GM19025 (cell line): ENCODE measurements around the gene SH2D3C.

Source experiments
- ATAC-seq: cut with Tn5 transposase; IDR thresholded peaks from one replicate; pipeline ENCODE4 v1.9.1; 2021; ENCODE audit warnings: mild to moderate bottlenecking, low read depth, moderate library complexity; ENCODE audit not compliant: unreplicated experiment

SH2D3C gene, protein sequence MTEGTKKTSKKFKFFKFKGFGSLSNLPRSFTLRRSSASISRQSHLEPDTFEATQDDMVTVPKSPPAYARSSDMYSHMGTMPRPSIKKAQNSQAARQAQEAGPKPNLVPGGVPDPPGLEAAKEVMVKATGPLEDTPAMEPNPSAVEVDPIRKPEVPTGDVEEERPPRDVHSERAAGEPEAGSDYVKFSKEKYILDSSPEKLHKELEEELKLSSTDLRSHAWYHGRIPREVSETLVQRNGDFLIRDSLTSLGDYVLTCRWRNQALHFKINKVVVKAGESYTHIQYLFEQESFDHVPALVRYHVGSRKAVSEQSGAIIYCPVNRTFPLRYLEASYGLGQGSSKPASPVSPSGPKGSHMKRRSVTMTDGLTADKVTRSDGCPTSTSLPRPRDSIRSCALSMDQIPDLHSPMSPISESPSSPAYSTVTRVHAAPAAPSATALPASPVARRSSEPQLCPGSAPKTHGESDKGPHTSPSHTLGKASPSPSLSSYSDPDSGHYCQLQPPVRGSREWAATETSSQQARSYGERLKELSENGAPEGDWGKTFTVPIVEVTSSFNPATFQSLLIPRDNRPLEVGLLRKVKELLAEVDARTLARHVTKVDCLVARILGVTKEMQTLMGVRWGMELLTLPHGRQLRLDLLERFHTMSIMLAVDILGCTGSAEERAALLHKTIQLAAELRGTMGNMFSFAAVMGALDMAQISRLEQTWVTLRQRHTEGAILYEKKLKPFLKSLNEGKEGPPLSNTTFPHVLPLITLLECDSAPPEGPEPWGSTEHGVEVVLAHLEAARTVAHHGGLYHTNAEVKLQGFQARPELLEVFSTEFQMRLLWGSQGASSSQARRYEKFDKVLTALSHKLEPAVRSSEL

DNA sequence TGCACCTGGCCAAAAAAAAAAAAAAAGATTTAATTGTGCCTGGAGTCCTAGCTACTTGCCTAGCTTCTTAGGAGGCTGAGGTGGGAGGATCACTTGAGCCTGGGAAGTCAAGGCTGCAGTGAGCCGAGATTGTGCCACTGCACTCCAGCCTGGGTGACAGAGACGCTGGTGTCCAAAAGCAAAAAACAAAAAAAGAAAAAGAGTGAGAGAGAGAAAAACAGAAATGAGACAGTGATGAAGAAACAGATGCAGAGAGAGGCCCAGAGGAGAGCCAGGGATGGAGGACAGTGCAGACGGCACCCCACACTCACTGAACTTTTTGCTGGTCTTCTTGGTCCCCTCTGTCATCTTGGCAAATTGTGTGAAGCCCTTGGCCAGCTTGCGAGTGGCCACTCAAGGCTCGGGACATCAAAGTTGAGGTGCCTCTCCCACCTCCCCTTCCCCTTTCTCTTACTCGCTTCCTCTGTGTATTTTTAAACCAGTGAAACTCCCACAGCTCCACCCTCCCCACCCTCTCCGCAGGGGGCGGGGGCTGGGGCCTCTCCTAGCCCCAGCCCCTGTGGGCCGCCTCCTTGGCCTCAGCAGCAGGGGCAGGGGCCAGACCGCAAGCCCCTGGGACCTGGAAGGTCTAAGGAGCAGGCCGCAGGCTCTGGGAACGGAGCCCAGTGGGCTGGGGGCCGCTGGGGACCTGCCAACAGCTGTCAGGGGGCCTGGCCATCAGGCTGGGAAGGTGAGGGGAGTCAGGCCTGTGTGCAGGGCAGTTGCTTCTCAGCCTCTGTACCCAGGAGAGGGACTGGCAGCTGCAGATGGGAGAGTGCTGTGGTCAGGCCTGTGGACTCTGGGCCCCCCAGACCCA lies at the start of gene SH2D3C:
TSS of gene SH2D3C (minus strand) at position 387 of the 856 bp plus-strand sequence. CDS start at position 348, 39 bp downstream.
- ATAC-seq = peak; percentile 26

DNA sequence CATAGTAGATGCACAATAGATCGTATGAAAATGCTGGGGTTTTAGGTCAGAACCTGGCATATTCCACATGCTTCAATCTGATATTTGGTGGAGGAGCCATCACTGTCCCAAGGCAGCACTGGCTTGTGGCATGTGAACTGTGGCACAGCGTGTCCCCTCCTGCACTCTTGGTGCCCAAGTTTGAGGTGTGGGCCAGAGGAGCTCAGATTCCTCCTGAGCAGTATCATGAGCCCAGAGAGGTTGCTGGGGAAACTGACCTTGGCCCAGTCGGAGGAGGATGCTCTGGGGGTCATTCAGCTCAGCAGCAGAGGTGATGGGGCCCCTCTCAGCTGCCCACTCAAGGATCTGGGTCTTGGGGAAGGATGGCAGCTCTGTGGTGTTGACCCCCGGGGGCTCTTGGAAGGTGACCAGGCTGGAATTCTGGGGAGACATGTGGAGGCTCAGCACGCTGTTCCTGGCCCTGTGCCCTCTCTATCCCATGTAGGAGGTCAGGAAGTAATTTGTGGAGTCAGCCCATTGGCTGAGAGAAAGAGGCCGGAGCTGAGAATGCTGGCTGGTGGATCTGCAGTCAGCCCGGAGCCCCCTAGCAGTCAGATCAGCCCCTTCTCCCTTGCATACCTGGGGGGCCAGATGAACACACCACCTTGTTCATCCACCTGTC lies 47.9 kb upstream of the SH2D3C start:
- ATAC-seq = no peak

DNA sequence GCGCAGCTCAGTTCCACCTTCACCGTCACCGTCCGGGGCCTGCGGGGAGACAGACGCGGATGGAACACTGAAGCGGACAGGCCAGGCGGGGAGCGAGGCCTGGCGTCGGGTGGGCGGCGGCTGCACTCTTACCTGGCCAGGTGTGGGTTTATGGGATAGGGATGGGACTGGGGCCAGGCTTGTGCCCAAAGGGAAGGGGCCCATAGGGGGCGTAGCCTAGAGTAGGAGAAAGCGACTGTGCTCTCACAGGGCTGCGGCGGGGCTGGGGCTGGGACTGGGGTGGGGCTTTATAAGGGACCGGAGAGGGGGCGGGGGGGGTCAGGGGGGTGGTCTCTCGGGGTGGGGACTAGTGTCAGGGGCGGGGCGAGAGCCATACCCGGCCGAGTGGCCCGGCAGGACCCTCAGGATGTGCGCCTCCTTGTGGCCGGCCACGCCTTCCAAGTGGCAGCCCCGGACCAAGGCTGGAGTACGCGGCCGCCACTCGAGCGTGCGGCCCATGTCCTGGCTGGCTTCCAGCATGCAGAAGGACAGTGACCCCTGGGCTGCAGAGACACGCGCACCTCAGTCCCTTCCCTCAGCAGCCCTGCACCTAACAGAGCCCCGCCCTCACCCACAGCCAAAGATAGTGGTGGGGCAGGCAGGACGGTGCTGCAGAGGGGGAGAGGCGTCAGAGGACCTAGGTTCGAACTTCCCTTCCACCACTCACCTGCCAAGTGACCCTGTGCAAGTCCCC lies 47.0 kb upstream of the SH2D3C start:
- ATAC-seq = no peak

DNA sequence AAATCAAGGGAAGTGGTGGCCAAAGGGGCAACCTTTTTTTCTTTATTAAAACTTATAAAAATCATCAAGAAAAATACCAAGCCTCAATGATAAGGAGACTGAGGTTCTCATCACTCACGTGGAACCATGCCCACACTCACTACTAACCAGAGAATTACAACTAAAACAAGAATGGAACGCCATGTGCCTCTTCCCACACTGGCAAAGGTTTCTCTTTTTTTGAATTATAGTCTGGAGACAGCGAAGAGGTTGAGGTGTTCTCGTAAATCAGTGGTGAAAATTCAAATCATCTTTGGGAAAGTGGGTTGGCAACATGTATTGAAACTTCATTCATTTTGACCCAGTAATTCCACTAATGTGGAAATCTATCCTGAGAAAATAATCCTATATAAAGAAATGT lies 43.6 kb upstream of the SH2D3C start:
- ATAC-seq = no peak

DNA sequence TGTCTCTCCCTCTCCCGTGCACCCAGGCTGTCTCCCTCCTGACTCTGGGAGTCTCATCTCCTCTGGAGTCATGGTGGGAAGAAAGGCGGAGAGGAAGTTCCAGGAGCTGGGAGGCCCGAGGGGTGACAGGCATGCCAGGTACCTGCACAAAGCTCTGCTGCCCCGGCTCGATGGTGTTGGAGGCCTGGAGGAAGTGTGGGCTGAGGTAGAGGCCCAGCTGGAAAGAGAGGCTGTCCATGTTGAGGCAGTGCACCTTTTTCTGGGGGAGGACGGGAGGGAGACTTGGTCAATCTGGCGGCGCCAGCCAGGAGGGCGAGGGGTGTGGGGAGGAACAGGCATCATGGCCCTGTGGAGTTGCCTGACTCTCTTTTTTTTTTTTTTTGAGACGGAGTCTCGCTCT lies 40.1 kb upstream of the SH2D3C start:
- no peak for ATAC-seq

DNA sequence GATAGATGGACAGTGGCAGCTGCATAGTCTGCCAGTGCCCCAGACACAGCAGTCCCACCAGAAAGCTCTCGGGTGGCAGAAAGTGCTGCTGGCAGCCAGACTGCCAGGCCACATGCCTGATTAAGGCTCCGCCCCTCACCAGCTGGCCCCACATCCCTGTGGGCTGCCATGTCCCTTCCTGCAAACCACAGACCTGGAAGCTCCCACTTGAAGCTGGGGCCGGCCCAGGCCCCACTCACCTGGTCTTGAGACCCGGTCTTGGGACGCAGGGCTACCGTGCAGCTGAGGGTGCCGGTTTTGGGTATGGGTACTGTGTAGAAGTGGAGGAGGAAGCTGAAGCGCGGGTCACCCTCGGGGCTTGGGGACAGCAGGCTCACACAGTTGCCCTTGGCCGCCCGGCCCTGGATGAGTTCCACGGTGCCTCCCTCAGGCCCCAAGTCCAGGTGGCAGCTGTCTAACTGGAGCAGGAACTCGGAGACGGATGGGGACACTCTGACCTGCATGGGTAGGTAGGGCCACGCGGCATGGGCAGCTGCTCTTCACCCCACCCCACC lies 39.5 kb upstream of the SH2D3C start:
- ATAC-seq = no peak

DNA sequence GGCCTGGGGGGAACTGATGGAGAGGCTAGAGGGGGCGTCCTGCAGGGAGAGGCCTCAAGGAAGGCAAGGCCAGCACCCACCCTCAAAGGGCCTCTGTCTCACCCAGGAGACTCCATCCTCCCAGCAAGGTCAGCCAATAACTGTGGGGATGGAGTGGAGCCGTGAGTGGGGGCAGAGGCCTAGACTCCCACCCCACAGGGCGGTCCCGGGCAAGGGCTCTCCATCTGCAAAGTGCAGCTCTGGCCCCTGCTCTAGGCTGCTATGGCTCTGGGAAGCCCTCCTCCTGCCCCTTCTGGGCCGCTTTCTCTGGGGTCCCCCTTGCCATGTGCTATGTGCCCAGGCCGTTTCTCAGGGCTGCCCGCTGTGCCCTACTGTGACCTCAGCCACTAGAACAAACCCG lies 38.3 kb upstream of the SH2D3C start:
- no peak for ATAC-seq

DNA sequence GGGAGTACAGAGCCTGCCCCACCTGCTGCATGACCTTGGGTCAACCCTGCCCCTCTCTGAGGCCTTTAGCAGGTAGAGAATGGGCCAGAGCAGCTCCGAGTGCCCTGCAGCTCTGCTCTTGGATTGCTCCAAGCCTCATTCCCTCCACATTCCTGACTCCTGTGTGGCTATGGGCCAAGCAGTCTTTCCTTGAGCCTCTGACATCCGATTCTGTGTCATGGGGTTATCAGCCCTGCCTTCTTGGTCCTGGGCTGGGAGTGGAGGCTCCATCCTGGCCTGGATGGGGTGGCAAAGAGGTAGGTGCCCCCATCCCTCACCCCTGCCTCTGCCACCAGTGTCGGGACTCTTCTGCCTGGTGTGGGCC lies 37.9 kb upstream of the SH2D3C start:
- ATAC-seq = no peak

DNA sequence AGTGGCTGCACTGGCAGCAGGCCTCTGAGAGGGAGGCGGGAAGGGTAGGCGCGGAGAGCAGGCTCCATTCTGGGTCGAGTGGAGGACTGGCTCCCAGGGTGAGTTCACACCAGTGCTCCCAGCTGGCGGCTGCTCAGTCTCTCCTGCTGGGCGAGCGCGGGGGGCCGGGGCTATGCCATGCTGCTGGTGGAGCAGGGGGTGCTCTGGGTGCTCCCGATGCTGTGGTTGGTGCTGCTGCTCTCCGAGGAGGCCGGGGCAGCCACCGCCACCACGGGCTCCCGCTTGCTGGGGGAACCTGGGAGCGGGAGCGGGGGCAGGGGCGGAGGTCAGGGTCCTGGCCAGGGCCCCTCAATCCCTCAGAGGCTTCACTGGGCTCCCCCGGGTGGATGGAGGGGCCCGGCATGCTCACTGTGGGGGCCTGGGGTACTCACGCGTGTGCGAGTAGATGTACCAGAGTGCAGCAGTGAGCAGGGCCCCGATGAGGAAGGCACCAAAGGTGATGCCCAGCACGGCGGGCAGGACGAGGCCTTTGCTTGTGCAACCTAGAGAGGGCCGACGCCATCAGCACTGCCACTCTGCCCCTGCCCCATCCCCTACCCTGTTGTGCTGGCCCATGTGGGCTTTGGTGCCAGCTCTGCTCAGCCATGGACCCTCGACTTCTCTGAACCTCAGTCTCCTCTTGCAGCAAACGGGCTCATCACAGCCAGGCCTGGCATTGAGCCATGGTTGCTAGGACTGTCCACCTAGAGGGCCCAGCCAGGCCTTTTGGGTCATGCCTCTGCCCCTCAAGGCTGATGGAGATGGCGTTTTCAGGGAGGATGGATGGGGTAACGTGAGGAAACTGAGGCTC lies 37.3 kb upstream of the SH2D3C start:
- ATAC-seq = no peak

DNA sequence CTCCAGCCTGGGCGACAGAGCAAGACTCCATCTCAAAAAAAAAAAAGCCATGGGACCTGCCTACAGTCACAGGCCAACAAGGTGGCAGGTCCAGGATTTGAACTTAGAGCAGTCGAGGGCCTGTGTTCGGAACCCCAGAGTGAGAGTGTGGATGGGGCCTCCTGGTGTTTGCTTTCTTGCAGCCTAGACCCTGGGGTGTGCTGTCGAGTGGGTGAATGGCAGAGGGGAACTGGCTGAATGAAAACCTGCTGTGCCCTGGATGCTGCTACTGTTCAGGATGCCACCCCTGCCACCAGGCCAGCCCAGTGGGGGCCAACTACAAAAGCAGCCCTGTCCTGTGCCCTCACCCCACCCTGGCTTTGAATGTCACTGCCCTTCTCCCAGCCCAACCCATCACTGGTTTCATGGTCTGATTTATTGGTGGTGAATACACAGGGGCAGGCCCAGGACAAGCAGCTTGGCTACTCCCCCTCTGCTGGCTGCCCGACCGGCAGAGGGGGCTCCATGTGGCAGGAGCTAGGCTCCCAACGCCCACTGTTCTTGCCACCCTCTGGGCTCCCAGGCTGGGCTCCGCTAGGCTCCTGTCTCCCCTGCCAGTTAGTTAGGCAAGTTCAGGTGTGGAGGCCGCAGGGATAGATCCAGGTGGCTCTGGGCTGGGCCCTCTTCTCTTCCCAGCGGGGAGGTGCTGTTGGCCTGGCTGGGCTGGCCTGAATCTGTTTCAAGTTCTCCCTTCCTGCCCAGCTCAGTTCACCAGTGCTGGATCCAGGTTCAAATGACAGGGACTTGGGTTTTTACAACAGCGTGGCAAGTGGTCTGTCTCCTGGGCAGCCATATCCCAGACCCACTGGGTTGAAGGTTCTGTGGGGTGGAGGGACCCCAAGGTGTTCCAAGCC lies 36.4 kb upstream of the SH2D3C start:
- ATAC-seq = no peak

DNA sequence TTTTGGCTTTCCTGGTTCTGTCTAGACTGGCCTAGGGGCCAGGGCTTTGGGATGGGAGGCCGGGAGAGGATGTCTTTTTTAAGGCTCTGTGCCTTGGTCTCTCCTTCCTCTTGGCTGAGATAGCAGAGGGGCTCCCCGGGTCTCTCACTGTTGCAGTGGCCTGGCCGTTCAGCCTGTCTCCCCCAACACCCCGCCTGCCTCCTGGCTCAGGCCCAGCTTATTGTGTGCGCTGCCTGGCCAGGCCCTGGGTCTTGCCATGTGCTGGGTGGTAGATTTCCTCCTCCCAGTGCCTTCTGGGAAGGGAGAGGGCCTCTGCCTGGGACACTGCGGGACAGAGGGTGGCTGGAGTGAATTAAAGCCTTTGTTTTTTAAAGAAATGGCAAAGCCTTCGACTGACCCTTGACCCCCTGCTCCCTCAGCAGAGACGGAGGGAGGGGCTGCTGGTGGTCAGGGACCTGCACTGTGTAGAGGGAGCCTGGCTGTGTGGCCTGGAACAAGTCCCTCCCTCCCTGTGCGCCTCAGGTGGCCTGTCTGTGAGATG lies 35.3 kb upstream of the SH2D3C start:
- ATAC-seq = no peak

DNA sequence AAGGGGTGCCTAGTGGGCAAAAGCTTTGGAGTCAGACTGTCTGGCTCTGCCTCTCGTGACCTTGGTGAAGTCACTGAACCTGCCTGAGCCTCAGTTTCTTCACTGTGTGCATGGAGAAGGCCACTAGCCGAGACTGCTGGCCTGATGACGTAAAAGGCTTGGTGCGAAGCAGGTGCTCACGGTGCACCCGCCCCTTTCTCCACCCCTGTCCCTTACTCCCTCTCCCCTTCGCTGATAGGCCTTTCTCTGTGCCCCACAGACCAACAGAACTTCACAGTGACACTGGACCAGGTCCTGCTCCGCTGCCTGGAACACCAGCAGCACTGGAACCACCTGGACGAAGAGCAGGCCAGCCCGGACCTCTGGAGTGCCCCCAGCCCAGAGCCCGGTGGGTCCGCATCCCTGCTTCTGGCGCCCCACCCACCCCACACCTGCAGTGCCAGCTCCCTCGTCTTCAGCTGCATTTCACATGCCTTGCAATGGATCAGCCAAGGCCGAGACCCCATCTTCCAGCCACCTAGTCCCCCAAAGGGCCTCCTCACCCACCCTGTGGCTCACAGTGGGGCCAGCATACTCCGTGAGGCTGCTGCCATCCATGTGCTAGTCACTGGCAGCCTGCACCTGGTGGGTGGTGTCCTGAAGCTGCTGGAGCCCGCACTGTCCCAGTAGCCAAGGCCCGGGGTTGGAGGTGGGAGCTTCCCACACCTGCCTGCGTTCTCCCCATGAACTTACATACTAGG lies 34.6 kb upstream of the SH2D3C start:
- ATAC-seq = no peak

DNA sequence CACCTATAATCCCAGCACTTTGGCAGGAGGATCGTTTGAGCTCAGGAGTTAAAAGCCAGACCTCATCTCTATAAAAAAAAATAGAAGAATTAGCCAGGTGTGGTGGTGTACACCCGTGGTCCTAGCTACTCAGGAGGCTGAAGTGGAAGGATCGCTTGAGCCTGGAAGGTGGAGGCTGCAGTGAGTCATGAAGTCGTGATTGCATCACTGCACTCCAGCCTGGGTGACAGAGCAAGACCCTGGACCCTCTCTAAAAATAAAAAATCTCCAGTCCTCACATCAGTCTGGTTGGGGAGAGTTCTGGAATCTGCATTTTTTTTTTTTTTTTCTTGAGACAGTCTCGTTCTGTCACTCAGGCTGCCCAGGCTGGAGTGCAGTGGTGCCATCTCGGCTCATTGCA lies 33.5 kb upstream of the SH2D3C start:
- ATAC-seq = no peak

DNA sequence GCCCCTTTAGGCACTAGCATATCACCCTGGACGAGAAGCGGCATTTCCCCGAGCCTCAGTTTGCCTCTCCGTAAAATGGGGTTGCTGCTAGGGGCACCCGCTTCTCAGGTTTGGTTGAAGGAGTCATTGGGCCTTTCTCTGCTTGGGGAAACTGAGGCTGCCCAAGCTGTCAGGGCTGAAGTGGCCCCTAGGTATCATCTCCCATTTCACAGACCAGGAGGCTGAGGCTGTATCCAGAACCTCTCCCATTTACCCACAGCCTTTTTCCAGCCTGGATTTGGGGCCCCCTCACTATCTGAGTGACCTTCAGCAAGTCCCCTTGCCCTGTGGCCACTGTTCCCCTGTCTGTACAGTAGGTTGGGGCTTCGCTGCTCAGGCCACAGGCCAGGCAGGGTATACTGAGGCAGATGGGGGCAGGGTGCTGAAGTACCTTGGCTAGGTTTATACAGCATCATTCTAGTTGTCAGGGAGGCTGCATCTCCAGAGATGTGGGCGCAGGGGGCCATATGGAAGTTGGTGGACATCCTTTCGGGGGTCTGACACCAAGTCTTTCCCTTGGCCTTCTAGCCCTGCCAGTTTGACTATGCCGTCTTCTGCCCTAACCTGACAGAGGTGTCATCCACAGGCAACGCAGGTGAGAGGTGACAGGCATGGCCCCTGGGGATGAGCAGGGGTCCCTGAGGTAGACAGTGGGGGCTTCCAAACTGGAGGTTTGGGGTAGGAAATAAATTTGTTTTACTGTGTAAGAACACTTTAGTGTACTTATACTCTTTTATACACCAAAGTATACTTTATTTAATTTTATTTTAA lies 32.1 kb upstream of the SH2D3C start:
- no peak for ATAC-seq

DNA sequence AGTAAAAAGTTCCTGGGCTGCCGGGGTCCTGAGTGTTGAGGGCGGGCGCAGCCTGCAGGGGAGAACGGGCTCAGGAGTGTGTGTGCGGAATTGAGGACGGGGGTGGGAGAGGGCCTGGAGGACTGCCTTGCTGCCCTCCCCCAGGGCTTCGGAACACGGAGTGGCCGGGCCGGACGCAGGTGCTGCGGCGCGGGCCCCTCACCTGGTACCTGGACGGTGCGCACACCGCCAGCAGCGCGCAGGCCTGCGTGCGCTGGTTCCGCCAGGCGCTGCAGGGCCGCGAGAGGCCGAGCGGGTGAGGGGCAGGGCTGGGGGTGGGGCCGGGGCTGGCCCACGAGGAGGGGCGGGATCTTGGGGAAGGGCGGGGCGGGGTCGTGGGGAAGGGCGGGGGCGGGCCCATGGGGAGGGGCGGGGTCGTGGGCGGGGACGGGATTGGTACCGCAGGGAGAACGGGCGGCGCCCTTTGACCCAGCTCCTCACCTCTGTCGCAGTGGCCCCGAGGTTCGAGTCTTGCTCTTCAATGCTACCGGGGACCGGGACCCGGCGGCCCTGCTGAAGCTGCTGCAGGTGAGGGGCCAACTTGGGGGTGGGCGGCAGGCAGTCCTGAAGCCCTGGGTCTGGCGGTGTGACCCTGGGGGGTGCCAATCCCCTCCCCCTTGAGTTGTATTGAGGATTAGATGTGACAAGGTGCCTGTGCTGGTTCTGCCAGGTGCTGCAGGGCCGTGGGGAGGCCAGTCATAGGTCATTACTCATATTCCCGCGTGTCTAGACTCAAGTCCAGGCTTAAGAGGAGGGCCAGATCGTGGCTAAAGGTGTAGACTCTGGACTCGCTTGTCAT lies 31.3 kb upstream of the SH2D3C start:
- no peak for ATAC-seq
